SK-N-MC (cell line): ENCODE results near the gene NPTX1.

ENCODE experiments used
- DNase-seq: peaks from one replicate; pipeline ENCODE4 v3.0.0-alpha.2; 2011; ENCODE audit warnings: low read depth, low spot score
- H3K27ac ChIP-seq: fragments of 200-600 bp; sonication (generic); 2 replicates; pipeline ENCODE4 v1.5.1; 2016; ENCODE audit warnings: mixed run types
- H3K36me3 ChIP-seq: fragments of 200-600 bp; sonication (generic); 2 replicates; pipeline ENCODE4 v1.6.1; 2017; ENCODE audit warnings: antibody characterized with exemption, low read length, mixed read lengths; ENCODE audit not compliant: insufficient read depth
- H3K4me3 ChIP-seq: fragments of 200-600 bp; sonication (generic); 2 replicates; pipeline ENCODE4 v1.5.1; 2016
- H3K9ac ChIP-seq: fragments of 200-600 bp; sonication (generic); 2 replicates; pipeline ENCODE4 v1.8.0; 2017; ENCODE audit warnings: mixed run types, mixed read lengths; ENCODE audit not compliant: insufficient read length
- H3K9me3 ChIP-seq: fragments of 200-600 bp; sonication (generic); 2 replicates; pipeline ENCODE4 v1.6.1; 2017; ENCODE audit warnings: low read depth, mild to moderate bottlenecking, antibody characterized with exemption, low read length, moderate library complexity, mixed read lengths
- EZH2 ChIP-seq: fragments of 200-600 bp; sonication (generic); IDR thresholded peaks from one replicate; pipeline ENCODE4 v1.6.1; 2017; ENCODE audit warnings: antibody characterized with exemption
- FOXP2 ChIP-seq: optimal IDR thresholded peaks from 2 replicates; pipeline ENCODE3; 2011; ENCODE audit warnings: mild to moderate bottlenecking, moderate library complexity; ENCODE audit not compliant: insufficient read depth; ENCODE audit errors: extremely low read length, control extremely low read depth
- POLR2AphosphoS5 ChIP-seq: IDR thresholded peaks from 2 replicates; pipeline ENCODE4 v1.6.1; 2012; ENCODE audit warnings: mild to moderate bottlenecking, low read depth, low read length, borderline replicate concordance

NPTX1 gene

DNA sequence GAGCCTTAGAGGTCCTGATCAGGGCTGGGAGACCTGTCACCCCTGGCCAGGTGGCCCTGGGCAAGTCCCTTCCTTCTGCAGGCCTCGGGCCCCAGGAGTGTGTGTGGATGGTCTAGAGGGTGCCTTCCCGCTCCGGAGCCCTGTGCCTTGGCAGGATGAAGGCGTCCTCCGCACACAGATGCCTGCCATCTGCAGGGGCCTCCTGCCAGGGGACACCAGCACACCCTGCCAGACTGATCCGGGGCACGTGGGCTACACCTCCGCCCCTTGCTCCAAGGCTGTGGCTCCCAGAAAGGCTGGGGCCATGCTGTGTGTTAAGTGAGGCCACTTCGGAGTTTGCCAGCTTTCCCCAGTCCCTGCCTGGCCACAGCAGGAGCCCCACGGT is 30.7 kb downstream of the NPTX1 start:
- DNase-seq = no peak
- H3K4me3 ChIP-seq = no peak overlapping the region
- TF ChIP-seq EZH2 (no peak), POLR2AphosphoS5 (no peak), FOXP2 (no peak)
- no peak overlapping the region for H3K27ac ChIP-seq
- no peaks in the 10 kb centered on the region for H3K36me3 ChIP-seq
- H3K9me3 ChIP-seq = no peaks in the 10 kb centered on the region
- H3K9ac ChIP-seq = no peak overlapping the region

DNA sequence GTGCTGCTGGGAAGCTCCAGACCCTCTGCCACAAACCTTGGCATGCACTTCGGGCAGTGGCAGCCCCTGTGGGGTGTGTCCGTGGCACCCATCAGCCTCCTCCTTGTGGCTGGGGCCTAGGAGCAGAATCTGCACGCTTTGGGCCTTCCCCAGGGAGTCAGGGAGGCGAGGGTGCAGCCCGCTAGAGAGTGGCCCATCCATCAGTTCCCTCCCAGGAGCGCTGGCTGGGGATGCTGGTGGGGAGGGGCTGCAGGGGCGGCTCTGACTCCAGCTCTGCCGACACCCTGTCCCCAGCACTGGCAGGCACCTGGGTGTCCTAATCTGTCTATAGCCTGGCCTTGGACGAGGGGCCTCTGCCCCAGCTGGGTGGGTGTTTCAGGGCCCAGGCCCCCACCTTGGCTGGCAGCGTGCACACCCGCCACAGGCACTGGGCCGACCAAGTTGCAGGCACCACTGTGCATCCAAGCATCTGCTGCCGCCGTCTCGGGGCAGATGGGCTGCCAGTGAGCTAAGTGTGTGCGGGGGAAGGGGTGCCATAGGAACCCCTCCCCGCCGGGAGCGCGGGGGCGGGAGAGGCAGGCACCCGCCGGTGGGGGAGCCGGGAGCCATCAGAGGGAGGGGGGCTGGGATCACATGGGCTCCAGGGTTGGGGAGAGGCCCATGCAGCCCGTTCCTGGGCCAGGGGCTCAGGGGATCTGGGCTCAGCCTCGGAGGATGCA is 31.2 kb downstream of the NPTX1 start:
- no peak overlapping the region for H3K4me3 ChIP-seq
- DNase-seq = no peak
- H3K36me3 ChIP-seq = no peaks in the 10 kb centered on the region
- TF ChIP-seq POLR2AphosphoS5 (no peak), EZH2 (no peak), FOXP2 (no peak)
- no peak overlapping the region for H3K9ac ChIP-seq
- H3K9me3 ChIP-seq = no peaks in the 10 kb centered on the region
- H3K27ac ChIP-seq = no peak overlapping the region

- no peak for DNase-seq
- H3K9me3 ChIP-seq = no peaks in the 10 kb centered on the region
- TF ChIP-seq EZH2 (no peak), POLR2AphosphoS5 (no peak), FOXP2 (no peak)
- no peaks in the 10 kb centered on the region for H3K36me3 ChIP-seq
- H3K9ac ChIP-seq = no peak overlapping the region
- H3K27ac ChIP-seq = no peak overlapping the region
- no peak overlapping the region for H3K4me3 ChIP-seq
Measured at GRCh38 chr17:80444644-80444979, 31.8 kb downstream of the NPTX1 start.

DNA sequence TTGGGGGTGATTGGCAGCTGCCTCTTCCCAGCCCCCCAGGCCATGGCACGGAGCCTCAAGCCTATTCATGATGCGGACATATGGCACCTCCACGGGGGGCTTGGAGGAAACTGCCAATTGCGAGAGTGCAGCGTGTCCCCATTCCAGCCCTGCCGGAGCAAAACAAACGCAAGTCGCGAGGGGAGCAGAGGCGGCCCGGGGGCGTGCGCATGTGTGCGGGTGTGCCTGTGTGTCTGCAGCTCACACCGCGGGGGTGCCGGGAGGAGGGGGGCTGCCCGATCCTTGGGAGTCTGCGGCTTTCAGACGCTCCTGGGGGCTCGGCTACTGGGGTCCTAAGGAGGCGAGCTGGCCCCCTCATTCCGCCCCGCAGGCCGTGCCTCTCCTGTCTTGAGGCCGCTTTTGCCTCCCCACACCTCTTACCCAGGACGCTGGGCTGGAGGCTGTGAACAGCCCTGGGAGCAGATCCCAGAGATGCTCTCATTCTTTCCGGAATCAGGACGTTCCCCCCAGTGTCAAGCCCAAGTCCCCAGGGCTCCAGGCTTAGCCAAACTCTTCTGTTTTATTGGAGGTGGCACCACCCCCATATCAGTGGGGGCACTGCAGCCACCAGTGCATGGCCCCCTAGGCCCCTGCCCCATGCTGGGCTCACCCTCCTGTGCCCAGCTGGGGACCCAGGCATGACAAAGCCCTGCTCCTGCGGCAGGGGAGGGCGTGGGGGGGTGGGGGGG is 32.3 kb downstream of the NPTX1 start:
- no peaks in the 10 kb centered on the region for H3K9me3 ChIP-seq
- H3K4me3 ChIP-seq = no peak overlapping the region
- no peak overlapping the region for H3K9ac ChIP-seq
- TF ChIP-seq POLR2AphosphoS5 (no peak), EZH2 (no peak), FOXP2 (no peak)
- DNase-seq = no peak
- H3K36me3 ChIP-seq = no peaks in the 10 kb centered on the region
- no peak overlapping the region for H3K27ac ChIP-seq

DNA sequence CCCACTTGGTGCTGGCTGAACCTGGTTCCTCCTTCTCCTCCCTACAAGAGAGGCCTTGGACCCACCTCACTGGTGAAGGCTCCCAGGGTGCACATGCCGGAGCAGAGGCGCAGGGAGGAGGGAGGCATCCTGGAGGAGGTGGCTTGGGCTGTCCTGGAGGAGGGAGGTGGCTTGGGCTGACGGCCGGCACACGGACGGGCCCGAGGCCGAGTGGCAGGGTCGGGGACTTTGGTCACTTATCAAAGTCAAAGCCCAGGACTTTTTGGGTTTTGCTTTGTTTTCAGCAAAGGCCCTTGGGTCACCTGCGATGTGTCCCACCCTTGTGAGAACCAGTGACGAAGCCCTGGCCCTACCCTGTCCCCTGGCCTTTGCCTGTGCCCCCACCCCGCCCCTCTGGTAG is 32.9 kb downstream of the NPTX1 start:
- H3K36me3 ChIP-seq = no peaks in the 10 kb centered on the region
- H3K9me3 ChIP-seq = no peaks in the 10 kb centered on the region
- H3K4me3 ChIP-seq = no peak overlapping the region
- no peak overlapping the region for H3K27ac ChIP-seq
- H3K9ac ChIP-seq = no peak overlapping the region
- no peak for DNase-seq
- TF ChIP-seq FOXP2 = no peak
- no peak for TF ChIP-seq POLR2AphosphoS5
- no peak for TF ChIP-seq EZH2

- H3K27ac ChIP-seq = no peak overlapping the region
- no peak overlapping the region for H3K9ac ChIP-seq
- H3K9me3 ChIP-seq = no peaks in the 10 kb centered on the region
- H3K4me3 ChIP-seq = no peak overlapping the region
- TF ChIP-seq FOXP2 (no peak), EZH2 (no peak), POLR2AphosphoS5 (no peak)
- no peaks in the 10 kb centered on the region for H3K36me3 ChIP-seq
- DNase-seq = no peak
Measured at GRCh38 chr17:80442764-80443163, 33.6 kb downstream of the NPTX1 start.

DNA sequence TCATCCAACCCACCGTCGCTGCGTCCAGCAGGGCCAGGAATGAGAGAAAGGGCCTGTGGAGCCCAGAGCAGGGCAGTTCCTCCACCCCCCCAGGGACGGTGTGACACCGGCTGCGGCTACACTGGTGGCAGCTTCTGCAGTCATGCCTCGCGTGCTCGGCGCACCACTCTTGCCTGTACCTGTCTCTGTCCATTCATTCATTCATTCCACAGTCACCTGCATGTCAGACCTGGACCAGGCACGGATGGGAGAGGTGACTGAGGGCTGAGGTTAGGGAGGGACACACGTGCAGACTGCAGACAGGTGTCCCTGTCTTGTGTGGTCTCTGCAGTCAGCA is 34.1 kb downstream of the NPTX1 start:
- Histone ChIP-seq H3K9me3 (no peaks in the 10 kb centered on the region), H3K27ac (no peak overlapping the region), H3K36me3 (no peaks in the 10 kb centered on the region), H3K4me3 (no peak overlapping the region), H3K9ac (no peak overlapping the region)
- TF ChIP-seq POLR2AphosphoS5 (no peak), EZH2 (no peak), FOXP2 (no peak)
- DNase-seq = no peak

DNA sequence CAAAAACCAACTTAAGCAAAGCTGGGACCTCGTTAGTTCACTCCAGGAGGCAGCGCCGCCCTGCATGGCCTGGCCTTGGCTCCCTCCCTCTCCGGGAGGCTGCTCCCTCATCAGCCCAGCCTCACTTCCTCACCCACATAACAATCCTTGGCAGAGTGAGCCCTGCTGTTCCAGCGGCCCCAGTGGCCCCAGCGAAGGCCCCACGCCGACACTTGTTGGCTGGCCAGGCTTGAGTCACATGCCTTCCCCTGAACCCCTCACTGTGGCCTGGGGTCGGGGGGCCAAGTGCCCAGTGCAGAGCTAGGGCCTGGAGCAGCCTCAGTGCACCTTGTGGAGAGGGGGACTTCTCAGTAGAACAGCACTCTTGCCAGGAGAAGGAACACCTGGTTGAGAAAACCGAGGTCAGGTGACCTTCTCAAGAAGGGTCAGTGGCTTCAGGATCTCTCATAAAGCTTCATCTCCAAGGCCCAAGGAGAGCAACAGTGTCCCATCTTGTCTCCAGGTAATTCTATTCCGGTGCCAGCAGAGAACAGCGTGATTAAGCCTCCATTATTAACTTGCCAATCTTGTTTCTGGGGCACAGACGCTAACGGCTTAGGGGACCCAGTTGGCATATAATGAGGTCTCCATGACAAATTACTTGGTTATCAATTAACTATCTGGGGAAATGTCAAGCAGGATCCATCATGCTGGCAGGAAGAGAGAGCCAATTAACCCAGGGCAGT is 34.6 kb downstream of the NPTX1 start:
- no peaks in the 10 kb centered on the region for H3K36me3 ChIP-seq
- DNase-seq = no peak
- TF ChIP-seq EZH2 = no peak
- no peak for TF ChIP-seq POLR2AphosphoS5
- no peak for TF ChIP-seq FOXP2
- no peak overlapping the region for H3K9ac ChIP-seq
- H3K4me3 ChIP-seq = no peak overlapping the region
- H3K27ac ChIP-seq = no peak overlapping the region
- no peaks in the 10 kb centered on the region for H3K9me3 ChIP-seq

DNA sequence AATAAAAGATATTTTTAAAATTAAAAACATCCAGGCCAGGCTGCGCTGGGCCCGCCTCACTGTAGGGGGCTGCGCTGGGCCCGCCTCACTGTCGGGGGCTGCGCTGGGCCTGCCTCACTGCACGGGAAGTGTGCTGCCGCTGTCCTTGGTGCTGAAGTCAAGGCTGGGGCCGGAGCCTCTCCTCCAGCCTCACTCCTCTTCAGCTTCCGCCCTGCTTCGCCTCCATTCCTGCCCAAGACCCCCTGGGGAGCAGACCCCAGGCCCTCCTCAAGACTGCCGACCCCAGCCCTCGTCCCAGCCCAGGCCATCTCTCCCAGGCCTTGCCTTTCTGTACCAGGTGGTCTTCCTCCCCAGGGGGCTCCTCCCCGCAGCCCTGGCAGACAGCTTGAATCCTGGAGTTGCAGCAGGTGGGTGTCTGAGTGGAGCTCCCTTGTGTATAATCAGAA is 35.3 kb downstream of the NPTX1 start:
- H3K27ac ChIP-seq = no peak overlapping the region
- TF ChIP-seq FOXP2 = no peak
- TF ChIP-seq EZH2 = no peak
- no peak for TF ChIP-seq POLR2AphosphoS5
- H3K4me3 ChIP-seq = no peak overlapping the region
- no peaks in the 10 kb centered on the region for H3K9me3 ChIP-seq
- no peaks in the 10 kb centered on the region for H3K36me3 ChIP-seq
- no peak for DNase-seq
- H3K9ac ChIP-seq = no peak overlapping the region
